ENCODE measurements around the gene TBC1D2B.

- TF ChIP-seq, protein P1, sequence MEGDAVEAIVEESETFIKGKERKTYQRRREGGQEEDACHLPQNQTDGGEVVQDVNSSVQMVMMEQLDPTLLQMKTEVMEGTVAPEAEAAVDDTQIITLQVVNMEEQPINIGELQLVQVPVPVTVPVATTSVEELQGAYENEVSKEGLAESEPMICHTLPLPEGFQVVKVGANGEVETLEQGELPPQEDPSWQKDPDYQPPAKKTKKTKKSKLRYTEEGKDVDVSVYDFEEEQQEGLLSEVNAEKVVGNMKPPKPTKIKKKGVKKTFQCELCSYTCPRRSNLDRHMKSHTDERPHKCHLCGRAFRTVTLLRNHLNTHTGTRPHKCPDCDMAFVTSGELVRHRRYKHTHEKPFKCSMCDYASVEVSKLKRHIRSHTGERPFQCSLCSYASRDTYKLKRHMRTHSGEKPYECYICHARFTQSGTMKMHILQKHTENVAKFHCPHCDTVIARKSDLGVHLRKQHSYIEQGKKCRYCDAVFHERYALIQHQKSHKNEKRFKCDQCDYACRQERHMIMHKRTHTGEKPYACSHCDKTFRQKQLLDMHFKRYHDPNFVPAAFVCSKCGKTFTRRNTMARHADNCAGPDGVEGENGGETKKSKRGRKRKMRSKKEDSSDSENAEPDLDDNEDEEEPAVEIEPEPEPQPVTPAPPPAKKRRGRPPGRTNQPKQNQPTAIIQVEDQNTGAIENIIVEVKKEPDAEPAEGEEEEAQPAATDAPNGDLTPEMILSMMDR (IDR thresholded peaks at IDR 0.05) = no peak
- TF ChIP-seq POLR2A (IDR thresholded peaks at IDR 0.05) (no peak), EP300 (IDR thresholded peaks at IDR 0.05) (no peak)
Measured at GRCh38 chr15:78056714-78057269, 20.7 kb downstream of the TBC1D2B start.
